ENCODE measurements around the gene TRA2A. TPM values are rescaled to one million over a fixed set of nuclear protein-coding genes. Genes with fewer than 3 reads are reported as not detected.

The TRA2A gene
- total and polyA plus RNA-seq, 2 donors (not counting 3 experiments of a cell fraction or from before 2014, with no cell fraction given): 55.1 to 112 TPM

DNA sequence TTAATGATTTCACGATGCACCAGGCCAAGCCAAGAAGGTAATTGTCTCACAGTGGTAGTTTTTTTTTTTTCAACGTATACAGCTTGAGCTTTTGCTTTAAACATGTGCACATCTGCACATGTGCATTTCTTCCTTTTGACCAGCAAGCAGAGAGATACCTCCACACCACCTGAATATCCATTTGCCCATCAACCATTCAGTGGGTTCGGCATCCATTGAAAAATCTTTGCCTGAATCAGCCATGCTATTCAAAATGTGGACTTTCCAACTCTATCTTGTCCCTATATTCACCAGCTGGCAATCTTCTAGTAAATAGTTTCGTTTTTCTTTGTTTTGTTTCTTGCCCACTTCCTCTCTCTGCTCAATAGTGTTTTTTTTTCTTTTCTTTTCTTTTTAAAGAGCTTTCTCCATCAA is 7.7 kb upstream of the TRA2A start:
- Histone ChIP-seq H2AFZ (ENCODE audit: low read depth, low read length) (no peak overlapping the region), H3K4me3 (replicated peaks in 1 of 3; ENCODE audit: insufficient read depth in 1 of 3, low read depth in 1 of 3, low read length in 3 of 3) (no peak overlapping the region), H3K36me3 (ENCODE audit: control insufficient read depth in 2 of 2, extremely low read depth in 1 of 2, insufficient read depth in 2 of 2, low read length in 2 of 2) (no peaks in the 10 kb centered on the region), H3K9me3 (replicated peaks; ENCODE audit: control insufficient read depth, insufficient read depth, low read length) (no peaks in the 10 kb centered on the region), H4K20me1 (replicated peaks; ENCODE audit: control insufficient read depth, extremely low read depth, insufficient read depth, low read length) (no peaks in the 10 kb centered on the region), H3K9me1 (replicated peaks; ENCODE audit: control insufficient read depth, extremely low read depth, insufficient read depth, low read length) (no peaks in the 10 kb centered on the region), H3K79me2 (ENCODE audit: control insufficient read depth, insufficient read depth, low read length) (no peaks in the 10 kb centered on the region), H3K27ac (ENCODE audit: insufficient read depth, low read depth, low read length) (no peak overlapping the region), H3K27me3 (ENCODE audit: control insufficient read depth in 2 of 2, insufficient read depth in 2 of 2, low read length in 2 of 2) (no peaks in the 10 kb centered on the region), H3K9ac (replicated peaks; ENCODE audit: extremely low read depth, insufficient read depth, low read length) (no peak overlapping the region), H3K4me1 (ENCODE audit: control insufficient read depth, extremely low read depth, insufficient read depth, low read length) (no peaks in the 10 kb centered on the region), H3K4me2 (ENCODE audit: insufficient read depth, low read length) (no peak overlapping the region)
- DNase-seq (ENCODE audit: low read depth, low spot score): no peak
- ChIA-PET CTCF (interaction anchor here (0.8 to 3.4 kb wide), 9 partner anchors 9 to 354 kb away, joined by 3 to 15 read pairs (median 3); no protein-coding TSS in a partner anchor), POLR2A (interaction anchor here (0.6 to 1.0 kb wide), 2 partner anchors 412 to 1586 kb away, joined by 3 read pairs; partner anchors contain the start of gene CYCS)
- FAIRE-seq: no peak
- BruUV-seq (replicated peaks): no TSS peak
- TF ChIP-seq POLR2AphosphoS5 (IDR thresholded peaks at IDR 0.05; ENCODE audit: insufficient read depth, low read depth, low read length): no peak
- TF ChIP-seq FOS (IDR thresholded peaks at IDR 0.05; ENCODE audit: borderline replicate concordance, insufficient read depth, low read length): no peak
- no peak for TF ChIP-seq CTCF (IDR thresholded peaks at IDR 0.05; ENCODE audit: extremely low read depth in 1 of 2, insufficient read depth in 1 of 2, low read depth in 1 of 2, low read length in 2 of 2)
- TF ChIP-seq POLR2A (IDR thresholded peaks at IDR 0.05; ENCODE audit: low read depth, low read length): no peak
- no peak for TF ChIP-seq MAX (IDR thresholded peaks at IDR 0.05; ENCODE audit: insufficient read depth, insufficient read length)
- TF ChIP-seq JUN (IDR thresholded peaks at IDR 0.05; ENCODE audit: borderline replicate concordance, insufficient read depth, insufficient read length, low read depth): no peak
- no peak for TF ChIP-seq EZH2 (IDR thresholded peaks at IDR 0.05; ENCODE audit: borderline replicate concordance, low read depth, low read length, severe bottlenecking)
- no peak for TF ChIP-seq MYC (IDR thresholded peaks at IDR 0.05; ENCODE audit: low read depth, low read length)
- no peak for TF ChIP-seq GATA2 (IDR thresholded peaks at IDR 0.05; ENCODE audit: insufficient read depth, insufficient read length, low read depth, low read length)
- intact Hi-C loops (cut with micrococcal nuclease): no loop called here
- dilution Hi-C loops (cut with MboI; ENCODE audit: extremely low pct_ligation_motif_present, low sequenced_read_pairs): no loop called here
